ENCODE measurements around the gene MYH16. TPM values are rescaled to one million over a fixed set of nuclear protein-coding genes. Genes with fewer than 3 reads are reported as not detected.

MYH16 gene
- total and polyA plus RNA-seq, 9 of the 15 experiments (the other 6 are each of a cell fraction or from before 2014, with no cell fraction given) = 0.09 TPM; not detected in 8

- WGBS (ENCODE audit: insufficient coverage, low coverage, missing lambda C conversion rate) = 3% methylated on average over 4 of the region's 4 CpGs
- Histone ChIP-seq H3K79me2 (ENCODE audit: control insufficient read depth, insufficient read depth, low read length) (no peaks in the 10 kb centered on the region), H3K36me3 (ENCODE audit: control insufficient read depth, insufficient read depth, low read length) (no peaks in the 10 kb centered on the region), H3K9ac (ENCODE audit: insufficient read depth in 1 of 2, low read depth in 2 of 2, low read length in 2 of 2) (no peak overlapping the region), H3K4me1 (replicated peaks in 1 of 2; ENCODE audit: control insufficient read depth in 2 of 2, insufficient read depth in 2 of 2, low read length in 2 of 2) (no peaks in the 10 kb centered on the region), H3K27ac (ENCODE audit: extremely low read depth, low read depth, low read length) (no peak overlapping the region), H2AFZ (ENCODE audit: low read depth, low read length) (no peak overlapping the region), H3K4me2 (ENCODE audit: insufficient read depth, low read length) (no peak overlapping the region), H3K4me3 (no peak overlapping the region), H3K27me3 (ENCODE audit: control insufficient read depth in 2 of 2, insufficient read depth in 2 of 2, low read length in 2 of 2) (peaks cover 15 to 52% of the 10 kb centered on the region in 2 experiments; a peak in 4 of 5 replicates), H3K9me3 (replicated peaks; ENCODE audit: control insufficient read depth, insufficient read depth, low read depth, low read length) (no peaks in the 10 kb centered on the region), H4K20me1 (replicated peaks; ENCODE audit: control insufficient read depth, insufficient read depth, low read length) (no peaks in the 10 kb centered on the region), H3K9me1 (ENCODE audit: control insufficient read depth, insufficient read depth, low read length) (no peaks in the 10 kb centered on the region)
- ChIA-PET CTCF (ENCODE audit: low intra/inter-chr PET ratio) (no interaction called here), POLR2A (no interaction called here)
- DNase-seq (ENCODE audit: extremely low read depth in 1 of 4, low spot score in 3 of 4) (no peak), FAIRE-seq (no peak), ATAC-seq (no peak)
- no TSS peak for BruUV-seq (replicated peaks)
- no peak for TF ChIP-seq POLR2A (conservative IDR thresholded peaks at IDR 0.05)
- TF ChIP-seq XRCC5 (IDR thresholded peaks at IDR 0.05; ENCODE audit: low read depth, low read length) = no peak
- no peak for TF ChIP-seq USF2 (CRISPR knock-in tag; IDR thresholded peaks at IDR 0.05)
- TF ChIP-seq, protein P1, sequence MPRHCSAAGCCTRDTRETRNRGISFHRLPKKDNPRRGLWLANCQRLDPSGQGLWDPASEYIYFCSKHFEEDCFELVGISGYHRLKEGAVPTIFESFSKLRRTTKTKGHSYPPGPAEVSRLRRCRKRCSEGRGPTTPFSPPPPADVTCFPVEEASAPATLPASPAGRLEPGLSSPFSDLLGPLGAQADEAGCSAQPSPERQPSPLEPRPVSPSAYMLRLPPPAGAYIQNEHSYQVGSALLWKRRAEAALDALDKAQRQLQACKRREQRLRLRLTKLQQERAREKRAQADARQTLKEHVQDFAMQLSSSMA (CRISPR knock-in tag; IDR thresholded peaks at IDR 0.05) = no peak
- TF ChIP-seq DMBX1 (CRISPR knock-in tag; IDR thresholded peaks at IDR 0.05; ENCODE audit: borderline replicate concordance) = no peak
- TF ChIP-seq EWSR1 (IDR thresholded peaks at IDR 0.05; ENCODE audit: borderline replicate concordance, low read depth, partially characterized antibody) = no peak
- TF ChIP-seq SIX5 (IDR thresholded peaks at IDR 0.05; ENCODE audit: borderline replicate concordance in 1 of 2, insufficient read depth in 1 of 2, low read depth in 1 of 2, low read length in 2 of 2) = no peak
- no peak for TF ChIP-seq NR2F6 (CRISPR knock-in tag; IDR thresholded peaks at IDR 0.05)
- TF ChIP-seq POLR3G (IDR thresholded peaks at IDR 0.05; ENCODE audit: extremely low read depth, insufficient read length, insufficient replicate concordance) = no peak
- no peak for TF ChIP-seq TEAD2 (tag; IDR thresholded peaks at IDR 0.05)
- in situ Hi-C loops (cut with MboI) (no loop called here), intact Hi-C loops (cut with micrococcal nuclease) (no loop called here)
These were observed 30.0 kb upstream of the MYH16 start for GRCh38 chr7:99242682-99243081.

All from K562 (cell line).